Thoracic aorta (tissue), 2 donors: ENCODE results near the gene PEAK1. TPM values are rescaled to one million over a fixed set of nuclear protein-coding genes. Genes with fewer than 3 reads are reported as not detected.

Experiments
- ATAC-seq: fragments of 150-250 bp; one replicate; pipeline ENCODE4 v1.8.0; 2017; ENCODE audit warnings: low read depth; ENCODE audit not compliant: insufficient number of reproducible peaks, low FRiP score
- DNase-seq: peaks from one replicate; pipeline ENCODE4 v3.0.0-alpha.2; 2020; ENCODE audit warnings: low spot score
- H3K27ac ChIP-seq, 2 donors: fragments of 200-600 bp; sonication (generic); 1 replicate in 1 of 2; 2 replicates in 1 of 2; pipeline ENCODE4 v1.5.1; 2016; ENCODE audit warnings: mild to moderate bottlenecking in 2 of 2, moderate library complexity in 2 of 2
- H3K27me3 ChIP-seq: fragments of 200-600 bp; sonication (generic); replicated peaks from 2 replicates; pipeline ENCODE4 v1.6.0; 2016; ENCODE audit warnings: mild to moderate bottlenecking; ENCODE audit not compliant: insufficient read depth
- H3K36me3 ChIP-seq: fragments of 200-600 bp; sonication (generic); one replicate; pipeline ENCODE4 v1.5.1; 2016
- H3K4me1 ChIP-seq, 2 donors: fragments of 200-600 bp; sonication (generic); 1 replicate in 1 of 2; 2 replicates in 1 of 2; pipeline versions ENCODE4 v1.5.1 to v1.6.0; 2016; ENCODE audit warnings: low read depth in 2 of 2, mild to moderate bottlenecking in 1 of 2; ENCODE audit not compliant: control insufficient read depth in 1 of 2
- H3K4me3 ChIP-seq: fragments of 200-600 bp; sonication (generic); 2 replicates; pipeline ENCODE4 v1.5.1; 2016; ENCODE audit warnings: mild to moderate bottlenecking
- H3K9me3 ChIP-seq: fragments of 200-600 bp; sonication (generic); 2 replicates; pipeline ENCODE4 v1.5.1; 2016
- total RNA-seq, 2 donors: library from RNA; depleted of rRNA; stranded (reverse); fragments of >200 nt; gene quantifications; one replicate each; pipeline versions ENCODE4 v1.1.0 to v1.2.3, GENCODE V29; 2016
- TF ChIP-seq, protein P1 (sequence below): fragments of 200-600 bp; sonication (generic); IDR thresholded peaks from one replicate; pipeline ENCODE4 v1.5.1; 2019; ENCODE audit warnings: antibody characterized with exemption

Gene PEAK1
- total RNA-seq, 2 donors from 2014 or later: 94.2 to 95.9 TPM

DNA sequence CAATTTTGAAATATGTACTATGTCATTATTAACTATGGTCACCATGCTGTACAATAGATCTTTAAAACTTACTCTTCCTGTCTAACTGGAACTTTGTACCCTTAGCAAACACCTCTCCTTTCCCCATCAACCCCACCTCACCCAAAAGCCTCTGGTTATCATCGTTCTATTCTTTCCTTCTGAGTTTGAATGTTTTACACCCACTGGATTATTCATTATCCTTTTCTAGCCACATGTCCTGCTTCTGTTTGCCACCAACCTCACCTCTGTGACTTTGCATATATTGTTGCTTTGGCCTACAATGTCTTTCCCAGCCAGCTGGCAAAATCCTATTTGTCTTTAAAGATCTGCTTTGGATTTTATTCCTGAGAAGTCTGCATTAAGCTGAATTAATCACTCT lies 246.4 kb downstream of the PEAK1 start:
- no peaks in the 10 kb centered on the region for H3K27me3 ChIP-seq
- no peak overlapping the region for H3K4me3 ChIP-seq
- no peaks in the 10 kb centered on the region for H3K36me3 ChIP-seq
- H3K27ac ChIP-seq: no peak overlapping the region
- no peaks in the 10 kb centered on the region for H3K9me3 ChIP-seq
- TF ChIP-seq, protein P1, sequence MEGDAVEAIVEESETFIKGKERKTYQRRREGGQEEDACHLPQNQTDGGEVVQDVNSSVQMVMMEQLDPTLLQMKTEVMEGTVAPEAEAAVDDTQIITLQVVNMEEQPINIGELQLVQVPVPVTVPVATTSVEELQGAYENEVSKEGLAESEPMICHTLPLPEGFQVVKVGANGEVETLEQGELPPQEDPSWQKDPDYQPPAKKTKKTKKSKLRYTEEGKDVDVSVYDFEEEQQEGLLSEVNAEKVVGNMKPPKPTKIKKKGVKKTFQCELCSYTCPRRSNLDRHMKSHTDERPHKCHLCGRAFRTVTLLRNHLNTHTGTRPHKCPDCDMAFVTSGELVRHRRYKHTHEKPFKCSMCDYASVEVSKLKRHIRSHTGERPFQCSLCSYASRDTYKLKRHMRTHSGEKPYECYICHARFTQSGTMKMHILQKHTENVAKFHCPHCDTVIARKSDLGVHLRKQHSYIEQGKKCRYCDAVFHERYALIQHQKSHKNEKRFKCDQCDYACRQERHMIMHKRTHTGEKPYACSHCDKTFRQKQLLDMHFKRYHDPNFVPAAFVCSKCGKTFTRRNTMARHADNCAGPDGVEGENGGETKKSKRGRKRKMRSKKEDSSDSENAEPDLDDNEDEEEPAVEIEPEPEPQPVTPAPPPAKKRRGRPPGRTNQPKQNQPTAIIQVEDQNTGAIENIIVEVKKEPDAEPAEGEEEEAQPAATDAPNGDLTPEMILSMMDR: no peak
- no peak for ATAC-seq
- H3K4me1 ChIP-seq: no peaks in the 10 kb centered on the region
- no peak for DNase-seq

DNA sequence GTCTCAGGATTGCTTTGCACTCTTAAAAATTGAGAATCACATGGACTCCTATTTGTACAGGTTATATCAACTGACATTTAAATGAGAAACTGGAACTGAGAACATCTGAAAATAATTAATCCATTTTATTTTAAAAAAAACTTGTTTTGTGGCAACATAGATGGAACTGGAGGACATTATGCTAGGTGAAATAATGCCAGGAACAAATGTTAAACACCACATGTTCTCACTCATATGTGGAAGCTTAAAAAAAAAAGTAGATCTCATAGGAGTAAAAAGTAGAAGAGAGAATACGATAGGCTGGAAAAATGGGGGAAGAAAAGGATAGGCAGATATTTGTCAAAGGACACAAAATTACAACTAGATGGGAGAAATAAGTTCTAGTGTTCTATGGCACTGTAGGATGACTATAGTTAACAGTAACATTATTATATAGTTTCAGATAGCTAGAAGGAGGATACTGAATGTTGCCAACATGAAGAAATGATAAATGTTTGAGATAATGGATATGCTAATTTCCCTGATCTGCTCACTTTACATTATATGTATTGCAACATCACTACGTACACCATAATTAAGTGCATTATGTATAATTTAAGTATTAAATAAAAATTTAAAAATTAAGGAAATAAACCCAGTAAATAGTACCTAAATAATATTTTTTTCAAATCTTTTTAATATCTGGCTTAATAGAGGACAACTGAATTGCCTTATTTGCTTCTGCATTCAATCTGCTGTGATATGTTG lies 248.5 kb downstream of the PEAK1 start:
- TF ChIP-seq, protein P1: no peak
- Histone ChIP-seq H3K27ac (no peak overlapping the region), H3K9me3 (no peaks in the 10 kb centered on the region), H3K36me3 (no peaks in the 10 kb centered on the region), H3K4me3 (no peak overlapping the region), H3K4me1 (no peaks in the 10 kb centered on the region), H3K27me3 (no peaks in the 10 kb centered on the region)
- DNase-seq: no peak
- ATAC-seq: no peak

DNA sequence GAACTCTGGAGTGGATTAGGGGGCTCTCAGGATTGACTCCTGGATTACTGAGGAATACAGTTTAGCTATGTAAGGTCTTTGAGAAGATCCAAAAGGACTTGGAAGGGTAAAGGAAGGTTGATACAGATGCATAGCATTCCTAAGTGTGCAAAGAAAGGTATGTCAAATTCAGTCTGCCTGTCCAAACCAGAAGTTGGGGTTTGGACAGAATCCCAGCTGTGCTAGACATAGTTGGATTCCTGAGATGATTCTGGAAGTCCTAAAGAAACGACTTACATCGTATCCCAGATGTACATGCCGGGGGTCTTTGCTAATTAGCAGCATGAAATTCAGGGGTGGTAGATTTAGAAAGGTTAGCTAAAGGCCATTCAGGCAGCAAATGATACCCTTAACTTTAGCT lies 251.3 kb downstream of the PEAK1 start:
- no peak for DNase-seq
- Histone ChIP-seq H3K4me1 (no peaks in the 10 kb centered on the region), H3K4me3 (no peak overlapping the region), H3K27me3 (no peaks in the 10 kb centered on the region), H3K9me3 (no peaks in the 10 kb centered on the region), H3K27ac (no peak overlapping the region), H3K36me3 (no peaks in the 10 kb centered on the region)
- TF ChIP-seq, protein P1: no peak
- no peak for ATAC-seq

DNA sequence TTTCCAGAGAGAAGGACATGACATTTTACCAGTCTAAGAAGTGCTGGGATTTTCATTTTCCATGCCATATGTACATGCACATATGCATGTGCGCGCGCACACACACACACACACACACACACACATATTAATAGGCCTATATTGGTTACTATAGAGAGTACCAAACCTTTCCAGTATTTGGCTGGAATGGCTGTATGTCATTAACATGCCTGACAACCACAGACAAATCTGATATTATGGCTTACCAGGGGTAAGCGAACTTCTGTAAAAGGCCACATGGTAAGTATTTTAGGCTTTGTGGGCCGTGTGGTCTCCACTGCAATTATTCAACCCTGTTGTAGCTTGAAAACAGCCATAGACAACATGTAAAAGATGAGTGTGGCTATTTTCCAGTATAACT lies 251.8 kb downstream of the PEAK1 start:
- Histone ChIP-seq H3K4me1 (no peaks in the 10 kb centered on the region), H3K36me3 (no peaks in the 10 kb centered on the region), H3K4me3 (no peak overlapping the region), H3K27me3 (no peaks in the 10 kb centered on the region), H3K9me3 (no peaks in the 10 kb centered on the region), H3K27ac (no peak overlapping the region)
- ATAC-seq (no peak), DNase-seq (no peak)
- TF ChIP-seq, protein P1: no peak

DNA sequence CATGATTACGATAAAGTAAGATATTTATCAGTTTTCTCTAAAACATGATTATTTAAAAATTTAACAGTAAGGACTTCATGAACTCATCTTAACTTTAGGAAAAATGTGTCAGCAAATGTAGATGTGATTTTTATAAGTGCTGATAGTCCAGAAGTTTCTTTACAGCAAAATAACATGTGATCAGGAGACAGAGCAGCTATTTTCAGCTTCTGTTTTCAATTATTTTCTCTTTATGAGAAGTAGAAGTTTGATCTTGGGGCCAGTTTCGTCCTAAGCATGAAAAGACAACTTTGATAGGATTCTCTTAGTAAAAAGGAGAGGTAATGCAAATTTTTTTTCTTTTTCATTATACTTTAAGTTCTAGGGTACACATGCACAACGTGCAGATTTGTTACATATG lies 252.5 kb downstream of the PEAK1 start:
- ATAC-seq: no peak
- H3K27ac ChIP-seq: no peak overlapping the region
- no peaks in the 10 kb centered on the region for H3K36me3 ChIP-seq
- no peaks in the 10 kb centered on the region for H3K4me1 ChIP-seq
- TF ChIP-seq, protein P1: no peak
- no peaks in the 10 kb centered on the region for H3K27me3 ChIP-seq
- DNase-seq: no peak
- no peaks in the 10 kb centered on the region for H3K9me3 ChIP-seq
- no peak overlapping the region for H3K4me3 ChIP-seq
